ENCODE measurements around the gene LRCH4.

DNA sequence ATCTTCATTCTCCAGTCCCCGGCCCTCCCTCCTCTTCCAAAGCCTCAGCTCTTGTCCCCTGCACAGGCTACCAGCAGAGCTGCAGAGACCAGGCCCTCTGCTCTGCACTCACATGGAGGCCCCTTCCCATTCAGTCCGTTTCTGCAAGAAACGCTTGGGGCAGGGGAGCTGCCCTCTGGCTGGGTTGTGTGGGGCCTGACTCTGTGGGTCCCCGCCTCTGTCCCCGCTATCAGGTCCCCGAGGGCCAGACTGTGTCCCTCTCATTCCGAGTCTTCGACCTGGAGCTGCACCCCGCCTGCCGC, 17.7 kb upstream of the LRCH4 start:
- TF ChIP-seq, protein P1, sequence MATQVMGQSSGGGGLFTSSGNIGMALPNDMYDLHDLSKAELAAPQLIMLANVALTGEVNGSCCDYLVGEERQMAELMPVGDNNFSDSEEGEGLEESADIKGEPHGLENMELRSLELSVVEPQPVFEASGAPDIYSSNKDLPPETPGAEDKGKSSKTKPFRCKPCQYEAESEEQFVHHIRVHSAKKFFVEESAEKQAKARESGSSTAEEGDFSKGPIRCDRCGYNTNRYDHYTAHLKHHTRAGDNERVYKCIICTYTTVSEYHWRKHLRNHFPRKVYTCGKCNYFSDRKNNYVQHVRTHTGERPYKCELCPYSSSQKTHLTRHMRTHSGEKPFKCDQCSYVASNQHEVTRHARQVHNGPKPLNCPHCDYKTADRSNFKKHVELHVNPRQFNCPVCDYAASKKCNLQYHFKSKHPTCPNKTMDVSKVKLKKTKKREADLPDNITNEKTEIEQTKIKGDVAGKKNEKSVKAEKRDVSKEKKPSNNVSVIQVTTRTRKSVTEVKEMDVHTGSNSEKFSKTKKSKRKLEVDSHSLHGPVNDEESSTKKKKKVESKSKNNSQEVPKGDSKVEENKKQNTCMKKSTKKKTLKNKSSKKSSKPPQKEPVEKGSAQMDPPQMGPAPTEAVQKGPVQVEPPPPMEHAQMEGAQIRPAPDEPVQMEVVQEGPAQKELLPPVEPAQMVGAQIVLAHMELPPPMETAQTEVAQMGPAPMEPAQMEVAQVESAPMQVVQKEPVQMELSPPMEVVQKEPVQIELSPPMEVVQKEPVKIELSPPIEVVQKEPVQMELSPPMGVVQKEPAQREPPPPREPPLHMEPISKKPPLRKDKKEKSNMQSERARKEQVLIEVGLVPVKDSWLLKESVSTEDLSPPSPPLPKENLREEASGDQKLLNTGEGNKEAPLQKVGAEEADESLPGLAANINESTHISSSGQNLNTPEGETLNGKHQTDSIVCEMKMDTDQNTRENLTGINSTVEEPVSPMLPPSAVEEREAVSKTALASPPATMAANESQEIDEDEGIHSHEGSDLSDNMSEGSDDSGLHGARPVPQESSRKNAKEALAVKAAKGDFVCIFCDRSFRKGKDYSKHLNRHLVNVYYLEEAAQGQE (IDR thresholded peaks at IDR 0.05; ENCODE audit: borderline replicate concordance), result no peak
- TF ChIP-seq, protein P1 (CRISPR knock-in tag; IDR thresholded peaks at IDR 0.05; ENCODE audit: low read depth), result no peak
- TF ChIP-seq POLR2AphosphoS5 (IDR thresholded peaks at IDR 0.05; ENCODE audit: control insufficient read depth, insufficient read depth, low read depth, low read length) (no peak), KLF10 (CRISPR knock-in tag; IDR thresholded peaks at IDR 0.05) (no peak), ZFP36 (IDR thresholded peaks at IDR 0.05; ENCODE audit: low read depth, low read length, partially characterized antibody) (no peak), EP300 (IDR thresholded peaks at IDR 0.05; ENCODE audit: low read length) (no peak), ZNF24 (IDR thresholded peaks at IDR 0.05) (no peak), FOXA3 (CRISPR knock-in tag; conservative IDR thresholded peaks at IDR 0.05 in 1 of 2, IDR thresholded peaks at IDR 0.05 in 1 of 2) (no peak; a peak in 1 of 4 replicates), TAF15 (IDR thresholded peaks at IDR 0.05; ENCODE audit: low read depth, low read length) (no peak), ATF1 (CRISPR knock-in tag; IDR thresholded peaks at IDR 0.05) (no peak), ATF1 (tag; IDR thresholded peaks at IDR 0.05) (no peak), SPI1 (IDR thresholded peaks at IDR 0.05; ENCODE audit: borderline replicate concordance, low read depth, low read length) (no peak), ZBTB17 (CRISPR knock-in tag; IDR thresholded peaks at IDR 0.05) (no peak; the same call in 1 of the 2 replicates)

All from K562 (cell line).